ENCODE data around the gene ADK.

DNA sequence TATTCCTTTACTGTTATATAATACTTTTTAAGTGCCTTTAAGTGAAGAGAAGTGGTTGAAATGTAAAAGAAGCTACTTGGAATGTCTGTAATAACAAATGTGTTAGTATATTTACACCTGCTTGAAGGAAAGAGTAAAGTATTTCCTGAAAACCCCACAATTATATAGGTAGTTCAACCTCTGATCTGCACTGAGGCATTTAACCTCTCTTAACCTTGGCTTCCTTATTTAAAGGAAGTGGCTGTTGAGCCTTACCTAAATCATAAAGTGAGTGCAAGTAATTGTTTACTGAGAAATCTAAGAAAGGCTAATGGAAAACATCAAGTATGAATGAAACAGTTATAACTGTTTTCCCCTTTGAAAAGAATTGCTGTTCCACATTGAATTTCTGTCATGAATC is 294.5 kb downstream of the ADK start:
- TF ChIP-seq TAF1 (IDR thresholded peaks at IDR 0.05; ENCODE audit: borderline replicate concordance, insufficient read depth, low read length) (no peak), SIN3A (IDR thresholded peaks at IDR 0.05; ENCODE audit: borderline replicate concordance, insufficient read depth, low read length) (no peak), POLR2AphosphoS5 (IDR thresholded peaks at IDR 0.05; ENCODE audit: low read depth, low read length) (no peak)
- TF ChIP-seq, protein P1, sequence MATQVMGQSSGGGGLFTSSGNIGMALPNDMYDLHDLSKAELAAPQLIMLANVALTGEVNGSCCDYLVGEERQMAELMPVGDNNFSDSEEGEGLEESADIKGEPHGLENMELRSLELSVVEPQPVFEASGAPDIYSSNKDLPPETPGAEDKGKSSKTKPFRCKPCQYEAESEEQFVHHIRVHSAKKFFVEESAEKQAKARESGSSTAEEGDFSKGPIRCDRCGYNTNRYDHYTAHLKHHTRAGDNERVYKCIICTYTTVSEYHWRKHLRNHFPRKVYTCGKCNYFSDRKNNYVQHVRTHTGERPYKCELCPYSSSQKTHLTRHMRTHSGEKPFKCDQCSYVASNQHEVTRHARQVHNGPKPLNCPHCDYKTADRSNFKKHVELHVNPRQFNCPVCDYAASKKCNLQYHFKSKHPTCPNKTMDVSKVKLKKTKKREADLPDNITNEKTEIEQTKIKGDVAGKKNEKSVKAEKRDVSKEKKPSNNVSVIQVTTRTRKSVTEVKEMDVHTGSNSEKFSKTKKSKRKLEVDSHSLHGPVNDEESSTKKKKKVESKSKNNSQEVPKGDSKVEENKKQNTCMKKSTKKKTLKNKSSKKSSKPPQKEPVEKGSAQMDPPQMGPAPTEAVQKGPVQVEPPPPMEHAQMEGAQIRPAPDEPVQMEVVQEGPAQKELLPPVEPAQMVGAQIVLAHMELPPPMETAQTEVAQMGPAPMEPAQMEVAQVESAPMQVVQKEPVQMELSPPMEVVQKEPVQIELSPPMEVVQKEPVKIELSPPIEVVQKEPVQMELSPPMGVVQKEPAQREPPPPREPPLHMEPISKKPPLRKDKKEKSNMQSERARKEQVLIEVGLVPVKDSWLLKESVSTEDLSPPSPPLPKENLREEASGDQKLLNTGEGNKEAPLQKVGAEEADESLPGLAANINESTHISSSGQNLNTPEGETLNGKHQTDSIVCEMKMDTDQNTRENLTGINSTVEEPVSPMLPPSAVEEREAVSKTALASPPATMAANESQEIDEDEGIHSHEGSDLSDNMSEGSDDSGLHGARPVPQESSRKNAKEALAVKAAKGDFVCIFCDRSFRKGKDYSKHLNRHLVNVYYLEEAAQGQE (IDR thresholded peaks at IDR 0.05; ENCODE audit: insufficient read depth in 1 of 2, low read depth in 2 of 2, low read length in 2 of 2): no peak
